ENCODE measurements around the gene SORT1.

Gene SORT1

GRCh38 chr1:109262231-109263055, 135.3 kb downstream of the SORT1 start:
- no peak for DNase-seq (ENCODE audit: low read depth, low spot score)

- DNase-seq (ENCODE audit: low read depth, low spot score): no peak
Measured at GRCh38 chr1:109261578-109261977, 136.1 kb downstream of the SORT1 start.

- DNase-seq (ENCODE audit: low read depth, low spot score): no peak
Measured at GRCh38 chr1:109261006-109261405, 136.7 kb downstream of the SORT1 start.

- DNase-seq (ENCODE audit: low read depth, low spot score): no peak
Measured at GRCh38 chr1:109259674-109260557, 137.8 kb downstream of the SORT1 start.

Measured in activated CD4-positive, CD25-positive, alpha-beta regulatory T cell treated with anti-CD3 and anti-CD28 coated beads, Interleukin-2, amount 50 U/mL, for 16 hours (primary cell).